Large intestine (tissue), 3 donors: ENCODE measurements around the gene TJAP1. TPM values are rescaled to one million over a fixed set of nuclear protein-coding genes. Genes with fewer than 3 reads are reported as not detected.
A peak's percentile ranks its signal among the peaks of the same experiment; 100 is the strongest.

Experiments
- DNase-seq, 2 donors: peaks; one replicate each; pipeline versions ENCODE4 v3.0.0 to v3.0.0-alpha.2; 2013
- H3K27ac ChIP-seq: one replicate; pipeline ENCODE4 v1.5.1; 2013; ENCODE audit warnings: low read length
- H3K27me3 ChIP-seq: 2 replicates; pipeline ENCODE4 v1.6.1; 2013; ENCODE audit warnings: low read length; ENCODE audit not compliant: control insufficient read depth, insufficient read depth
- H3K36me3 ChIP-seq: 2 replicates; pipeline ENCODE4 v1.6.1; 2013; ENCODE audit warnings: low read length; ENCODE audit not compliant: control insufficient read depth, insufficient read depth
- H3K4me1 ChIP-seq: one replicate; pipeline ENCODE4 v1.6.1; 2013; ENCODE audit warnings: low read length; ENCODE audit not compliant: control insufficient read depth, insufficient read depth
- H3K4me3 ChIP-seq: one replicate; pipeline ENCODE4 v1.5.1; 2013; ENCODE audit warnings: low read length
- H3K9me3 ChIP-seq: one replicate; pipeline ENCODE4 v1.6.1; 2013; ENCODE audit warnings: mild to moderate bottlenecking, low read depth, low read length, moderate library complexity; ENCODE audit not compliant: control insufficient read depth
- WGBS: methylation state at CpG from one replicate; pipeline ENCODE4 v1.1.5; 2013; ENCODE audit warnings: low lambda C conversion rate; ENCODE audit not compliant: insufficient coverage; 5-methylcytosine and 5-hydroxymethylcytosine counted together
- polyA plus RNA-seq: library from polyadenylated mRNA; unstranded; fragments of 120-200 nt; gene quantifications from one replicate; pipeline ENCODE4 v1.2.1, GENCODE V29; 2013

TJAP1 gene
- polyA plus RNA-seq, 1 donor, result 43.1 TPM

GRCh38 chr6:43478008-43478372 is 620 bp downstream of the TJAP1 start:
- H3K27ac ChIP-seq, result peak overlapping the region; percentile 48
- H3K4me1 ChIP-seq, result peaks cover 30% of the 10 kb centered on the region
- H3K9me3 ChIP-seq, result no peaks in the 10 kb centered on the region
- DNase-seq, result peak in 1 of 2 donors; percentile 19
- WGBS, result no CpG with 5 or more reads among the region's 3 CpGs
- peak overlapping the region; percentile 78 for H3K4me3 ChIP-seq
- no peaks in the 10 kb centered on the region for H3K27me3 ChIP-seq
- no peaks in the 10 kb centered on the region for H3K36me3 ChIP-seq

- Histone ChIP-seq H3K4me3 (no peak overlapping the region), H3K36me3 (peaks cover 8% of the 10 kb centered on the region), H3K27me3 (no peaks in the 10 kb centered on the region), H3K4me1 (peaks cover 30% of the 10 kb centered on the region), H3K27ac (peak overlapping the region; percentile 74), H3K9me3 (no peaks in the 10 kb centered on the region)
- no CpG with 5 or more reads among the region's 2 CpGs for WGBS
- DNase-seq, result no peak
Observed at GRCh38 chr6:43481075-43481474, 3.7 kb downstream of the TJAP1 start.

- H3K4me1 ChIP-seq, result peaks cover 30% of the 10 kb centered on the region
- peak; percentile 79 to 89 for DNase-seq
- WGBS, result 33% methylated on average over 3 of the region's 11 CpGs
Observed at GRCh38 chr6:43481591-43482236, 4.3 kb downstream of the TJAP1 start.

GRCh38 chr6:43488667-43489276 is 11.4 kb downstream of the TJAP1 start:
- no peak for DNase-seq
- Histone ChIP-seq H3K4me3 (no peak overlapping the region), H3K36me3 (peaks cover 29% of the 10 kb centered on the region), H3K27me3 (no peaks in the 10 kb centered on the region), H3K27ac (no peak overlapping the region), H3K4me1 (peaks cover 22% of the 10 kb centered on the region), H3K9me3 (no peaks in the 10 kb centered on the region)
- no CpG with 5 or more reads among the region's 4 CpGs for WGBS

More at GRCh38 chr6:43481591-43482236, 4.3 kb downstream of the TJAP1 start:
- no peaks in the 10 kb centered on the region for H3K27me3 ChIP-seq
- no peak overlapping the region for H3K4me3 ChIP-seq
- peaks cover 11% of the 10 kb centered on the region for H3K36me3 ChIP-seq
- no peaks in the 10 kb centered on the region for H3K9me3 ChIP-seq
- H3K27ac ChIP-seq, result peak overlapping the region; percentile 74

GRCh38 chr6:43489277-43490072 is 12.1 kb downstream of the TJAP1 start:
- Histone ChIP-seq H3K36me3 (peaks cover 29% of the 10 kb centered on the region), H3K9me3 (no peaks in the 10 kb centered on the region), H3K27ac (no peak overlapping the region), H3K4me1 (peaks cover 28% of the 10 kb centered on the region), H3K4me3 (no peak overlapping the region), H3K27me3 (no peaks in the 10 kb centered on the region)
- DNase-seq, result no peak
- no CpG with 5 or more reads among the region's 12 CpGs for whole genome bisulfite sequencing

GRCh38 chr6:43490523-43490939 is 13.2 kb downstream of the TJAP1 start:
- H3K27me3 ChIP-seq, result no peaks in the 10 kb centered on the region
- peak; percentile 67 to 87 for DNase-seq
- WGBS, result no CpG with 5 or more reads among the region's 6 CpGs

GRCh38 chr6:43491750-43492661 is 14.6 kb downstream of the TJAP1 start:
- no peaks in the 10 kb centered on the region for H3K9me3 ChIP-seq
- no peaks in the 10 kb centered on the region for H3K27me3 ChIP-seq
- peaks cover 27% of the 10 kb centered on the region for H3K36me3 ChIP-seq
- peaks cover 53% of the 10 kb centered on the region for H3K4me1 ChIP-seq
- H3K27ac ChIP-seq, result peak overlapping the region; percentile 89
- WGBS, result no CpG with 5 or more reads among the region's 10 CpGs
- no peak overlapping the region for H3K4me3 ChIP-seq
- DNase-seq, result peak; percentile 58 to 71

More at GRCh38 chr6:43490523-43490939, 13.2 kb downstream of the TJAP1 start:
- H3K4me3 ChIP-seq, result no peak overlapping the region
- H3K27ac ChIP-seq, result no peak overlapping the region
- peaks cover 24% of the 10 kb centered on the region for H3K36me3 ChIP-seq
- H3K9me3 ChIP-seq, result no peaks in the 10 kb centered on the region
- H3K4me1 ChIP-seq, result peaks cover 38% of the 10 kb centered on the region

GRCh38 chr6:43492673-43493072 is 15.3 kb downstream of the TJAP1 start:
- Histone ChIP-seq H3K27me3 (no peaks in the 10 kb centered on the region), H3K36me3 (peaks cover 31% of the 10 kb centered on the region), H3K4me3 (no peak overlapping the region), H3K4me1 (peaks cover 54% of the 10 kb centered on the region), H3K27ac (peak overlapping the region; percentile 89), H3K9me3 (no peaks in the 10 kb centered on the region)
- DNase-seq, result no peak
- WGBS, result no CpG with 5 or more reads among the region's 3 CpGs

- no CpG with 5 or more reads among the region's 2 CpGs for WGBS
- no peaks in the 10 kb centered on the region for H3K27me3 ChIP-seq
- peaks cover 54% of the 10 kb centered on the region for H3K4me1 ChIP-seq
- H3K4me3 ChIP-seq, result no peak overlapping the region
- peaks cover 34% of the 10 kb centered on the region for H3K36me3 ChIP-seq
- H3K9me3 ChIP-seq, result no peaks in the 10 kb centered on the region
- H3K27ac ChIP-seq, result peak overlapping the region; percentile 89
- DNase-seq, result no peak
Observed at GRCh38 chr6:43493230-43493629, 15.9 kb downstream of the TJAP1 start.

- peak; percentile 90 to 94 for DNase-seq
- no CpG with 5 or more reads among the region's 7 CpGs for WGBS
- H3K4me1 ChIP-seq, result peaks cover 54% of the 10 kb centered on the region
- no peaks in the 10 kb centered on the region for H3K9me3 ChIP-seq
- H3K27ac ChIP-seq, result peak overlapping the region; percentile 89
- peaks cover 33% of the 10 kb centered on the region for H3K36me3 ChIP-seq
- H3K27me3 ChIP-seq, result no peaks in the 10 kb centered on the region
- no peak overlapping the region for H3K4me3 ChIP-seq
Observed at GRCh38 chr6:43493833-43494232, 16.5 kb downstream of the TJAP1 start.
